PC-3 (cell line): ENCODE results near the gene FGGY. TPM values are rescaled to one million over a fixed set of nuclear protein-coding genes. Genes with fewer than 3 reads are reported as not detected.

Experiments used
- ATAC-seq: fragments of 200-7000 bp; cut with Tn5 transposase; 2 replicates; pipeline ENCODE4 v1.9.1; 2020; ENCODE audit warnings: mild to moderate bottlenecking, moderate library complexity
- BruUV-seq: library from RNA; stranded (reverse); fragments of 400-500 nt; replicated peaks from 2 replicates; lab custom pipeline; 2021; lab: Mats Ljungman, UMichigan
- CTCF ChIA-PET: fragments of 300-600 bp; sonication (Branson Sonifier 250); formaldehyde crosslinking; loops from one replicate; lab custom pipeline; 2022; ENCODE audit warnings: antibody characterized with exemption; lab: Charles Lee
- POLR2A ChIA-PET: fragments of 300-600 bp; sonication (Branson Sonifier 250); formaldehyde crosslinking; loops from one replicate; lab custom pipeline; 2022; ENCODE audit warnings: antibody characterized with exemption; ENCODE audit not compliant: unreplicated experiment; lab: Charles Lee
- DNase-seq: peaks from one replicate; pipeline ENCODE4 v3.0.0-alpha.2; 2015
- H2AFZ ChIP-seq: fragments of 300-600 bp; sonication (generic); 2 replicates; pipeline ENCODE4 v1.6.0; 2016; ENCODE audit warnings: antibody characterized with exemption, low read length
- H3F3A ChIP-seq: fragments of 300-600 bp; sonication (generic); one replicate; pipeline ENCODE4 v1.6.0; 2017; ENCODE audit warnings: antibody characterized with exemption, low read length, control low read depth, mild to moderate bottlenecking; ENCODE audit not compliant: unreplicated experiment
- H3K27ac ChIP-seq: fragments of 300-600 bp; sonication (generic); 2 replicates; pipeline ENCODE4 v1.5.1; 2016; ENCODE audit warnings: mild to moderate bottlenecking, low read length
- H3K27me3 ChIP-seq: fragments of 300-600 bp; sonication (generic); 2 replicates; pipeline ENCODE4 v1.6.1; 2016; ENCODE audit warnings: low read length, mixed read lengths
- H3K36me3 ChIP-seq: fragments of 300-600 bp; sonication (generic); 2 replicates; pipeline ENCODE4 v1.6.1; 2016; ENCODE audit warnings: low read depth, mixed run types, low read length, mixed read lengths
- H3K4me1 ChIP-seq: fragments of 300-600 bp; sonication (generic); 2 replicates; pipeline ENCODE4 v1.5.1; 2016; ENCODE audit warnings: low read length; ENCODE audit not compliant: insufficient read depth
- H3K4me2 ChIP-seq: fragments of 300-600 bp; sonication (generic); 2 replicates; pipeline ENCODE4 v1.6.0; 2016; ENCODE audit warnings: low read length
- H3K4me3 ChIP-seq: fragments of 300-600 bp; sonication (generic); 2 replicates; pipeline ENCODE4 v1.5.1; 2016; ENCODE audit warnings: mild to moderate bottlenecking, low read length, mixed read lengths
- H3K79me2 ChIP-seq: fragments of 300-600 bp; sonication (generic); 2 replicates; pipeline ENCODE4 v1.6.1; 2017; ENCODE audit warnings: low read length, mixed read lengths
- H3K9ac ChIP-seq: fragments of 300-600 bp; sonication (generic); 2 replicates; pipeline ENCODE4 v1.6.0; 2016; ENCODE audit warnings: mild to moderate bottlenecking, low read length
- H3K9me2 ChIP-seq: fragments of 300-600 bp; sonication (generic); replicated peaks from 2 replicates; pipeline ENCODE4 v1.6.1; 2016; ENCODE audit warnings: mixed run types, low read length, mixed read lengths
- H3K9me3 ChIP-seq: fragments of 300-600 bp; sonication (generic); 2 replicates; pipeline ENCODE4 v1.6.1; 2016; ENCODE audit warnings: low read length, mixed read lengths
- H4K20me1 ChIP-seq: fragments of 300-600 bp; sonication (generic); 2 replicates; pipeline ENCODE4 v1.6.1; 2016; ENCODE audit warnings: low read length, mixed read lengths
- EZH2 ChIP-seq: fragments of 300-600 bp; sonication (generic); IDR thresholded peaks from one replicate; pipeline ENCODE4 v1.6.1; 2017; ENCODE audit warnings: antibody characterized with exemption, mild to moderate bottlenecking, low read length; ENCODE audit not compliant: unreplicated experiment
- EZH2phosphoT487 ChIP-seq: fragments of 300-600 bp; sonication (generic); IDR thresholded peaks from 2 replicates; pipeline ENCODE4 v1.6.1; 2018; ENCODE audit warnings: mild to moderate bottlenecking, antibody characterized with exemption, low read length, borderline replicate concordance
- intact Hi-C: fragments of 100-400 bp; cut with micrococcal nuclease; formaldehyde crosslinking; loops from 2 replicates; pipeline ENCODE4 v1.9.0; 2023
- total RNA-seq: library from RNA; depleted of rRNA; stranded (reverse); fragments of >200 nt; gene quantifications from 2 replicates; pipeline ENCODE4 v1.2.3, GENCODE V29; 2014
- TF ChIP-seq, protein P1 (sequence below): fragments of 300-600 bp; sonication (generic); conservative IDR thresholded peaks from 2 replicates; pipeline ENCODE4 v1.5.1; 2017; ENCODE audit warnings: antibody characterized with exemption, low read depth, mild to moderate bottlenecking, low read length

Gene FGGY
- total RNA-seq, 1 experiment from 2014 or later, result 7.4 TPM

DNA sequence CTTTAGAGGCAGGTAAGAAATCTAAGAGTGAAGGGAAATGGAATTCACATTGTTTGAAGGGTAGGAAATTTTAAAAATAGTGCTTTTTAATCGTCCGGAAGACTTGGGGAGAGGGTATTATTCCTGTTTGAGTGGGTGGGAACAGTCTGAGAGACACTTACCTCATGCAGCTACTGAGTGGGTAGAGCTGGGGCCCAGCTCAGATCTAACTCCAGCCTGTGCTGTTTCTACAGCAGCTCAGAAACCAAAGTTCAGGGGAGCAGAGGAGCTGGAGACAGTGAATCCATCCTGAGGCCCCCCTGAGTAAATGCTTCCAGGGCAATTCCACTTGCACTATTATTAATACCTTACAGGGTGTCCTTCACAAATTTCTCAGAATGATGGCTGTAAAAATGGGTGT is 63.8 kb downstream of the FGGY start:
- Histone ChIP-seq H3K4me2 (no peak overlapping the region), H3F3A (no peaks in the 10 kb centered on the region), H3K9me2 (no peaks in the 10 kb centered on the region), H3K9me3 (no peaks in the 10 kb centered on the region), H3K79me2 (no peaks in the 10 kb centered on the region), H3K4me1 (peaks cover 7% of the 10 kb centered on the region), H3K27ac (no peak overlapping the region), H3K27me3 (no peaks in the 10 kb centered on the region), H4K20me1 (no peaks in the 10 kb centered on the region), H2AFZ (no peak overlapping the region), H3K4me3 (no peak overlapping the region), H3K36me3 (no peaks in the 10 kb centered on the region), H3K9ac (no peak overlapping the region)
- ChIA-PET CTCF (no interaction called here), POLR2A (interaction anchor here (0.7 kb wide), 1 partner anchor 47 kb away, joined by 5 read pairs; no protein-coding TSS in a partner anchor)
- no TSS peak for BruUV-seq
- ATAC-seq, result no peak
- TF ChIP-seq, protein P1, sequence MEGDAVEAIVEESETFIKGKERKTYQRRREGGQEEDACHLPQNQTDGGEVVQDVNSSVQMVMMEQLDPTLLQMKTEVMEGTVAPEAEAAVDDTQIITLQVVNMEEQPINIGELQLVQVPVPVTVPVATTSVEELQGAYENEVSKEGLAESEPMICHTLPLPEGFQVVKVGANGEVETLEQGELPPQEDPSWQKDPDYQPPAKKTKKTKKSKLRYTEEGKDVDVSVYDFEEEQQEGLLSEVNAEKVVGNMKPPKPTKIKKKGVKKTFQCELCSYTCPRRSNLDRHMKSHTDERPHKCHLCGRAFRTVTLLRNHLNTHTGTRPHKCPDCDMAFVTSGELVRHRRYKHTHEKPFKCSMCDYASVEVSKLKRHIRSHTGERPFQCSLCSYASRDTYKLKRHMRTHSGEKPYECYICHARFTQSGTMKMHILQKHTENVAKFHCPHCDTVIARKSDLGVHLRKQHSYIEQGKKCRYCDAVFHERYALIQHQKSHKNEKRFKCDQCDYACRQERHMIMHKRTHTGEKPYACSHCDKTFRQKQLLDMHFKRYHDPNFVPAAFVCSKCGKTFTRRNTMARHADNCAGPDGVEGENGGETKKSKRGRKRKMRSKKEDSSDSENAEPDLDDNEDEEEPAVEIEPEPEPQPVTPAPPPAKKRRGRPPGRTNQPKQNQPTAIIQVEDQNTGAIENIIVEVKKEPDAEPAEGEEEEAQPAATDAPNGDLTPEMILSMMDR, result no peak
- no peak for TF ChIP-seq EZH2
- TF ChIP-seq EZH2phosphoT487, result no peak
- intact Hi-C loops, result no loop called here
- no peak for DNase-seq

DNA sequence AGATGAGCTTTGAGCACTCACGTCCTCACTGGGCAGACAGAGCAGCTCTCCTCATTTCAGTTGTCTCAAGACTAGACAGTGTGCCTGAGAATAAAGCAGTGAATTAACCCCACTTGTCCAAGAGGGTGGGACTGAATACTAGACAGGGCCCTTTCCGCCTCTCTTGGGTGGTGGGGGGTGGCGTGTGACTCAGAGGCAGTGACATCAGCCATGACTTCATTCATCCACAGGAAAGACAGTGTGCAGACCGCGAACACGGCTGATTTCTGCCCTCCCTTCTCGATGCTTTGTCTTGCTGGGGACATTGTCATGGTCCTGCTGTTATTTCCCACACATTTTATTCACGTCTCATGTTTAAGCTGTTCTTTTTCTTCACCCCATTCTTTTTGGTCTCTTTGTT is 64.9 kb downstream of the FGGY start:
- CTCF ChIA-PET, result no interaction called here
- Histone ChIP-seq H3K27me3 (no peaks in the 10 kb centered on the region), H3K4me1 (peaks cover 7% of the 10 kb centered on the region), H4K20me1 (no peaks in the 10 kb centered on the region), H3K79me2 (no peaks in the 10 kb centered on the region), H3K4me2 (no peak overlapping the region), H3K9ac (no peak overlapping the region), H3K27ac (no peak overlapping the region), H3K4me3 (no peak overlapping the region), H2AFZ (no peak overlapping the region), H3K36me3 (no peaks in the 10 kb centered on the region), H3F3A (no peaks in the 10 kb centered on the region), H3K9me2 (no peaks in the 10 kb centered on the region), H3K9me3 (no peaks in the 10 kb centered on the region)
- no peak for ATAC-seq
- POLR2A ChIA-PET, result no interaction called here
- intact Hi-C loops, result no loop called here
- DNase-seq, result no peak
- BruUV-seq, result no TSS peak
- TF ChIP-seq EZH2 (no peak), EZH2phosphoT487 (no peak)
- TF ChIP-seq, protein P1, result no peak

DNA sequence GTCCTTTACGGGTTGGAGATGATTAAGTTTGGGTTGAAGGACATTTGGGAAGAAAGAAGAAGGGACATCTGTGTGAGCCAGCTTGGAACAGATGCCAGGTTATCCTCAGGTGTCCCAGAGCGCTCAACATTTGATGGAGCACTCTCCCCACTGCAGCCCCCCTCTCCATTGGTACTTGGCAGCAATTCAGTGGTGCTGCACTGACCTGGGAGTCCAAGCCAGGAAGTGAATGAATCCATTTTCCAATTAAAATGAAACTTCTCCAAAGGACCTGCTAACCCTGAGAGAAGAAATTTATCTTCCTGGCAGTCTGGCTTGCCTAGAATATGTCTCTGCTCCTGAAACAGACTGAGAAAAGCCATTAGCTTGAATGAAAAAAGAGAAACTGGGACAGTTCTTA is 67.1 kb downstream of the FGGY start:
- Histone ChIP-seq H3K4me3 (no peak overlapping the region), H3K27ac (no peak overlapping the region), H3K9me2 (no peaks in the 10 kb centered on the region), H3K9ac (no peak overlapping the region), H3K4me1 (peaks cover 7% of the 10 kb centered on the region), H3K27me3 (no peaks in the 10 kb centered on the region), H3K9me3 (no peaks in the 10 kb centered on the region), H3K79me2 (no peaks in the 10 kb centered on the region), H3K4me2 (no peak overlapping the region), H3K36me3 (no peaks in the 10 kb centered on the region), H4K20me1 (no peaks in the 10 kb centered on the region), H2AFZ (no peak overlapping the region), H3F3A (no peaks in the 10 kb centered on the region)
- ChIA-PET CTCF (no interaction called here), POLR2A (no interaction called here)
- no TSS peak for BruUV-seq
- ATAC-seq (no peak), DNase-seq (no peak)
- intact Hi-C loops, result no loop called here
- TF ChIP-seq EZH2, result no peak
- TF ChIP-seq, protein P1, result no peak
- no peak for TF ChIP-seq EZH2phosphoT487
